Colon (tissue), 2 donors: Measurements from ENCODE around the gene ZNF688.
"Not testable (repeated sequence)": the region's sequence is repeated elsewhere in the genome, so short reads cannot be mapped to it uniquely, and the experiment has no call there.

Source experiments
- FAIRE-seq: peaks from 2 replicates; lab custom pipeline; 2012; peaks lifted over from hg19 to GRCh38; lab: Jason Lieb, UNC
- donor health status: control.
- donor health status: control.

ZNF688 gene

GRCh38 chr16:30533748-30534367, 37.7 kb downstream of the ZNF688 start:
- FAIRE-seq, result no peak

- FAIRE-seq, result no peak
Observed at GRCh38 chr16:30533146-30533522, 38.4 kb downstream of the ZNF688 start.

GRCh38 chr16:30532285-30533145, 39.0 kb downstream of the ZNF688 start:
- FAIRE-seq, result no peak

GRCh38 chr16:30530163-30531037, 41.1 kb downstream of the ZNF688 start:
- FAIRE-seq, result no peak

GRCh38 chr16:30528799-30529457, 42.6 kb downstream of the ZNF688 start:
- no peak for FAIRE-seq

GRCh38 chr16:30527635-30528178, 43.8 kb downstream of the ZNF688 start:
- FAIRE-seq, result no peak

GRCh38 chr16:30526823-30527634, 44.5 kb downstream of the ZNF688 start:
- FAIRE-seq, result no peak

- FAIRE-seq, result no peak
Observed at GRCh38 chr16:30526137-30526822, 45.2 kb downstream of the ZNF688 start, which contains the start of gene ZNF768. Gene ZNF768 (minus strand): TSS chr16:30526566. CDS start chr16:30526413, 153 bp downstream.

GRCh38 chr16:30525844-30526136, 45.7 kb downstream of the ZNF688 start:
- no peak for FAIRE-seq

GRCh38 chr16:30524575-30525568, 46.6 kb downstream of the ZNF688 start:
- no peak for FAIRE-seq

GRCh38 chr16:30523768-30524574, 47.5 kb downstream of the ZNF688 start:
- FAIRE-seq, result no peak

GRCh38 chr16:30522702-30523463, 48.6 kb downstream of the ZNF688 start:
- not testable (repeated sequence) for FAIRE-seq

GRCh38 chr16:30521873-30522641, 49.5 kb downstream of the ZNF688 start:
- no peak for FAIRE-seq

- FAIRE-seq, result no peak
Observed at GRCh38 chr16:30521476-30521872, 50.0 kb downstream of the ZNF688 start.
